ENCODE data around the gene TJAP1.

Gene TJAP1

GRCh38 chr6:43547222-43547621, 69.9 kb downstream of the TJAP1 start:
- H3K36me3 ChIP-seq, result peaks cover 94% of the 10 kb centered on the region
- no peak for DNase-seq
- TF ChIP-seq, protein P1, sequence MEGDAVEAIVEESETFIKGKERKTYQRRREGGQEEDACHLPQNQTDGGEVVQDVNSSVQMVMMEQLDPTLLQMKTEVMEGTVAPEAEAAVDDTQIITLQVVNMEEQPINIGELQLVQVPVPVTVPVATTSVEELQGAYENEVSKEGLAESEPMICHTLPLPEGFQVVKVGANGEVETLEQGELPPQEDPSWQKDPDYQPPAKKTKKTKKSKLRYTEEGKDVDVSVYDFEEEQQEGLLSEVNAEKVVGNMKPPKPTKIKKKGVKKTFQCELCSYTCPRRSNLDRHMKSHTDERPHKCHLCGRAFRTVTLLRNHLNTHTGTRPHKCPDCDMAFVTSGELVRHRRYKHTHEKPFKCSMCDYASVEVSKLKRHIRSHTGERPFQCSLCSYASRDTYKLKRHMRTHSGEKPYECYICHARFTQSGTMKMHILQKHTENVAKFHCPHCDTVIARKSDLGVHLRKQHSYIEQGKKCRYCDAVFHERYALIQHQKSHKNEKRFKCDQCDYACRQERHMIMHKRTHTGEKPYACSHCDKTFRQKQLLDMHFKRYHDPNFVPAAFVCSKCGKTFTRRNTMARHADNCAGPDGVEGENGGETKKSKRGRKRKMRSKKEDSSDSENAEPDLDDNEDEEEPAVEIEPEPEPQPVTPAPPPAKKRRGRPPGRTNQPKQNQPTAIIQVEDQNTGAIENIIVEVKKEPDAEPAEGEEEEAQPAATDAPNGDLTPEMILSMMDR (IDR thresholded peaks at IDR 0.05; ENCODE audit: low read depth, low read length), result no peak

More at GRCh38 chr6:43547222-43547621, 69.9 kb downstream of the TJAP1 start:
- Histone ChIP-seq H3K4me3 (ENCODE audit: low read depth, low read length) (no peak overlapping the region), H3K27me3 (no peaks in the 10 kb centered on the region), H3K9me3 (no peaks in the 10 kb centered on the region), H3K4me1 (no peaks in the 10 kb centered on the region)
